Measurements from ENCODE around the gene WASF2. TPM values are rescaled to one million over a fixed set of nuclear protein-coding genes. Genes with fewer than 3 reads are reported as not detected.

WASF2 gene
- total RNA-seq, 1 experiment from 2014 or later = 20.7 TPM

DNA sequence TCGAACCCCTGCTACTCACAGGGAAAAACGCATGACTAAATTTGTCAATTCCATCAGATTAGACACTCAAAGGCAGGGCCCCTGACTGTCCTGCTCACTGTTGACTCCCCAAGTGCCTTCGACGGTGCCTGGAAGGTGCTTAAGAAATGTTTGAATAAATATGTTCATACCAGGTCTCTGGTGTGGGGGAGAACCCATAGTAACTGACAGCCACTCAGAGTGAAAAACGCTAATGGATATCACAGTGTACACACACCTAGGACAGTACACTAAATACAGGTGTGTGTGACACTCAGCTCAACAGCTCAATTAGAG, 39.7 kb upstream of the WASF2 start:
- no peaks in the 10 kb centered on the region for H3K79me2 ChIP-seq (ENCODE audit: low read length)
- TF ChIP-seq, protein P1, sequence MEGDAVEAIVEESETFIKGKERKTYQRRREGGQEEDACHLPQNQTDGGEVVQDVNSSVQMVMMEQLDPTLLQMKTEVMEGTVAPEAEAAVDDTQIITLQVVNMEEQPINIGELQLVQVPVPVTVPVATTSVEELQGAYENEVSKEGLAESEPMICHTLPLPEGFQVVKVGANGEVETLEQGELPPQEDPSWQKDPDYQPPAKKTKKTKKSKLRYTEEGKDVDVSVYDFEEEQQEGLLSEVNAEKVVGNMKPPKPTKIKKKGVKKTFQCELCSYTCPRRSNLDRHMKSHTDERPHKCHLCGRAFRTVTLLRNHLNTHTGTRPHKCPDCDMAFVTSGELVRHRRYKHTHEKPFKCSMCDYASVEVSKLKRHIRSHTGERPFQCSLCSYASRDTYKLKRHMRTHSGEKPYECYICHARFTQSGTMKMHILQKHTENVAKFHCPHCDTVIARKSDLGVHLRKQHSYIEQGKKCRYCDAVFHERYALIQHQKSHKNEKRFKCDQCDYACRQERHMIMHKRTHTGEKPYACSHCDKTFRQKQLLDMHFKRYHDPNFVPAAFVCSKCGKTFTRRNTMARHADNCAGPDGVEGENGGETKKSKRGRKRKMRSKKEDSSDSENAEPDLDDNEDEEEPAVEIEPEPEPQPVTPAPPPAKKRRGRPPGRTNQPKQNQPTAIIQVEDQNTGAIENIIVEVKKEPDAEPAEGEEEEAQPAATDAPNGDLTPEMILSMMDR (conservative IDR thresholded peaks at IDR 0.05; ENCODE audit: low read depth, low read length) = no peak
- TF ChIP-seq EZH2 (IDR thresholded peaks at IDR 0.05; ENCODE audit: low read length, unreplicated experiment) = no peak
- no peak for TF ChIP-seq EZH2phosphoT487 (IDR thresholded peaks at IDR 0.05; ENCODE audit: borderline replicate concordance, low read length)
- no peak overlapping the region for H3K4me2 ChIP-seq (ENCODE audit: low read length)
- H3K27me3 ChIP-seq (ENCODE audit: low read length) = no peaks in the 10 kb centered on the region
- BruUV-seq (replicated peaks) = no TSS peak
- POLR2A ChIA-PET (ENCODE audit: unreplicated experiment) = no interaction called here
- peaks cover 5% of the 10 kb centered on the region; the same call in 1 of the 2 replicates for H3K36me3 ChIP-seq (ENCODE audit: low read depth, low read length)
- no peaks in the 10 kb centered on the region for H3K9me2 ChIP-seq (replicated peaks; ENCODE audit: low read length)
- H4K20me1 ChIP-seq (ENCODE audit: low read length) = no peaks in the 10 kb centered on the region
- peaks cover 17% of the 10 kb centered on the region for H3K4me1 ChIP-seq (ENCODE audit: insufficient read depth, low read length)
- intact Hi-C loops (cut with micrococcal nuclease) = no loop called here
- DNase-seq (no peak), ATAC-seq (no peak)
- H3K27ac ChIP-seq (ENCODE audit: low read length) = peak overlapping the region; percentile 86
- no peak overlapping the region for H2AFZ ChIP-seq (ENCODE audit: low read length)
- H3K9ac ChIP-seq (ENCODE audit: low read length) = no peak overlapping the region
- H3F3A ChIP-seq (ENCODE audit: low read length, unreplicated experiment) = no peaks in the 10 kb centered on the region
- H3K4me3 ChIP-seq (ENCODE audit: low read length) = no peak overlapping the region
- H3K9me3 ChIP-seq (ENCODE audit: low read length) = no peaks in the 10 kb centered on the region
- CTCF ChIA-PET = no interaction called here

DNA sequence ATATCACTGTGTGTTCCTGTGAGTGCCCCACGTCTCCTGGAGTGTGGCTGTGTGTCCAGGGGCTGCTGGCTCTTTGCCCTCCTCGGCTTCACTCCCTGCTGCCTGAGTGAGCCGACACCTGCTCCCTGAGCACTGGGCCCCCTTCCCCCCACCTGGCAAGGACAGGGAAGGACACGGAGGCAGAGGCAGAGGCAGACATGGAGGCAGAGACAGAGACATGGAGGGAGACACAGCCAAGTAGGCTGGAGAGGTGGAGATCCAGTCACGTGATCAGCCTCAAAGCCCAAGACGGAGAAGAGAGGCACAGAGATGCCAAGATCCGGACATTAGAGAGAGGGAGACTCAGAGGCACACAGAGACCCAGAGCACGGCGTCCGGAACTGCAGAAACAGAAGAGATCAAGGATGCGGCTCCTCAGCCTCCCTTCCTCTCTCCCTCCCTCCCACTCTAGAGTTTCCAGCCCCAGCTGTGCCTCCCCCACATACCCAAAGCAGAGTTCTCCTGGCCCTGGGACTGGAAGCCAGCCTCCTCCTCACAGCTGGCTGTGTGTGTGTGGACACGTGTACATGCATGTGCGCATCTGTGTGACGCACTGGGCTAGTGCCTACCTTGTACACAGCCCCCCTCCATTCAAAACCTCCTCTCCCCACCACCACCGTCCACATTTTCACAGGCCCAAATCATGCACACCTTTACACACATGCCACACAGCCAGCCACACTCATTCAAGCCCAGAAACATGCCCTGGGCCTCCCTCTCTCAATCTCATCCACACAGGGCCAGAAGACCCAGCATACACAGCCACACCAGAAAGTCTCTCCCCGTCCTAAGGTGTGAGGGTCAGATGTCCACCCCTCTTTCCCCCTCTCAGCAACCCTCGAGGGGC, 39.1 kb upstream of the WASF2 start:
- intact Hi-C loops (cut with micrococcal nuclease) = no loop called here
- ChIA-PET CTCF (no interaction called here), POLR2A (ENCODE audit: unreplicated experiment) (no interaction called here)
- no peaks in the 10 kb centered on the region for H3K27me3 ChIP-seq (ENCODE audit: low read length)
- no peaks in the 10 kb centered on the region for H4K20me1 ChIP-seq (ENCODE audit: low read length)
- peaks cover 17% of the 10 kb centered on the region for H3K4me1 ChIP-seq (ENCODE audit: insufficient read depth, low read length)
- ATAC-seq (peak; percentile 17), DNase-seq (no peak)
- peak overlapping the region; percentile 81 for H2AFZ ChIP-seq (ENCODE audit: low read length)
- peak overlapping the region; percentile 82 for H3K9ac ChIP-seq (ENCODE audit: low read length)
- no TSS peak for BruUV-seq (replicated peaks)
- H3K4me3 ChIP-seq (ENCODE audit: low read length) = peak overlapping the region; percentile 68
- H3K4me2 ChIP-seq (ENCODE audit: low read length) = peak overlapping the region; percentile 86
- H3K27ac ChIP-seq (ENCODE audit: low read length) = peak overlapping the region; percentile 86
- TF ChIP-seq, protein P1 (conservative IDR thresholded peaks at IDR 0.05; ENCODE audit: low read depth, low read length) = no peak
- TF ChIP-seq EZH2phosphoT487 (IDR thresholded peaks at IDR 0.05; ENCODE audit: borderline replicate concordance, low read length) = no peak
- TF ChIP-seq EZH2 (IDR thresholded peaks at IDR 0.05; ENCODE audit: low read length, unreplicated experiment) = no peak
- no peaks in the 10 kb centered on the region for H3K79me2 ChIP-seq (ENCODE audit: low read length)
- no peaks in the 10 kb centered on the region for H3K9me3 ChIP-seq (ENCODE audit: low read length)
- no peaks in the 10 kb centered on the region for H3K9me2 ChIP-seq (replicated peaks; ENCODE audit: low read length)
- H3F3A ChIP-seq (ENCODE audit: low read length, unreplicated experiment) = no peaks in the 10 kb centered on the region
- peaks cover 4% of the 10 kb centered on the region; the same call in 1 of the 2 replicates for H3K36me3 ChIP-seq (ENCODE audit: low read depth, low read length)

All from PC-3 (cell line).